HL-60 (cell line): Measurements from ENCODE around the gene PIK3R5.

Source experiments
- DNase-seq, 2 experiments: peaks; one replicate each; pipeline ENCODE4 v3.0.0-alpha.2; 2010 to 2020; ENCODE audit warnings: low read depth in 1 of 2, low spot score in 1 of 2
- H3K27ac ChIP-seq: fragments of 250-450 bp; sonication (Bioruptor Pico); replicated peaks from 2 replicates; pipeline ENCODE4 v1.5.1; 2020; ENCODE audit warnings: mild to moderate bottlenecking, moderate library complexity
- H3K27me3 ChIP-seq: fragments of 250-450 bp; sonication (Bioruptor Pico); 2 replicates; pipeline ENCODE4 v1.5.1; 2021; ENCODE audit warnings: mild to moderate bottlenecking, moderate library complexity; ENCODE audit not compliant: insufficient read depth, poor library complexity, severe bottlenecking
- H3K4me3 ChIP-seq: replicated peaks from 2 replicates; pipeline ENCODE4 v1.5.1; 2011; ENCODE audit warnings: mild to moderate bottlenecking, control low read depth, low read length; ENCODE audit not compliant: insufficient read depth
- GABPA ChIP-seq: IDR thresholded peaks from 2 replicates; pipeline ENCODE4 v1.6.1; 2012; ENCODE audit warnings: low read depth
- POLR2AphosphoS5 ChIP-seq: IDR thresholded peaks from 2 replicates; pipeline ENCODE4 v1.6.1; 2012; ENCODE audit warnings: low read depth
- REST ChIP-seq: IDR thresholded peaks from 2 replicates; pipeline ENCODE4 v1.6.1; 2012; ENCODE audit warnings: low read depth; ENCODE audit not compliant: insufficient replicate concordance
- SPI1 ChIP-seq: IDR thresholded peaks from 2 replicates; pipeline ENCODE4 v1.6.1; 2012; ENCODE audit warnings: low read depth, mild to moderate bottlenecking, borderline replicate concordance
- TF ChIP-seq, protein P1 (sequence below): IDR thresholded peaks from one replicate; pipeline ENCODE4 v1.5.1; 2011; ENCODE audit warnings: low read length, control low read depth, inconsistent platforms; ENCODE audit not compliant: insufficient read depth

Gene PIK3R5

GRCh38 chr17:8844229-8845218, 121.0 kb downstream of the PIK3R5 start:
- no peak overlapping the region for H3K27ac ChIP-seq
- H3K27me3 ChIP-seq, result no peaks in the 10 kb centered on the region
- no peak for DNase-seq
- H3K4me3 ChIP-seq, result no peak overlapping the region
- TF ChIP-seq REST (no peak), SPI1 (no peak), POLR2AphosphoS5 (no peak), GABPA (no peak)
- TF ChIP-seq, protein P1, sequence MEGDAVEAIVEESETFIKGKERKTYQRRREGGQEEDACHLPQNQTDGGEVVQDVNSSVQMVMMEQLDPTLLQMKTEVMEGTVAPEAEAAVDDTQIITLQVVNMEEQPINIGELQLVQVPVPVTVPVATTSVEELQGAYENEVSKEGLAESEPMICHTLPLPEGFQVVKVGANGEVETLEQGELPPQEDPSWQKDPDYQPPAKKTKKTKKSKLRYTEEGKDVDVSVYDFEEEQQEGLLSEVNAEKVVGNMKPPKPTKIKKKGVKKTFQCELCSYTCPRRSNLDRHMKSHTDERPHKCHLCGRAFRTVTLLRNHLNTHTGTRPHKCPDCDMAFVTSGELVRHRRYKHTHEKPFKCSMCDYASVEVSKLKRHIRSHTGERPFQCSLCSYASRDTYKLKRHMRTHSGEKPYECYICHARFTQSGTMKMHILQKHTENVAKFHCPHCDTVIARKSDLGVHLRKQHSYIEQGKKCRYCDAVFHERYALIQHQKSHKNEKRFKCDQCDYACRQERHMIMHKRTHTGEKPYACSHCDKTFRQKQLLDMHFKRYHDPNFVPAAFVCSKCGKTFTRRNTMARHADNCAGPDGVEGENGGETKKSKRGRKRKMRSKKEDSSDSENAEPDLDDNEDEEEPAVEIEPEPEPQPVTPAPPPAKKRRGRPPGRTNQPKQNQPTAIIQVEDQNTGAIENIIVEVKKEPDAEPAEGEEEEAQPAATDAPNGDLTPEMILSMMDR, result no peak

- H3K27ac ChIP-seq, result peak overlapping the region; percentile 62
- no peaks in the 10 kb centered on the region for H3K27me3 ChIP-seq
- no peak overlapping the region for H3K4me3 ChIP-seq
- DNase-seq, result peak in 1 of 2 experiments; percentile 18
- TF ChIP-seq REST (no peak), SPI1 (no peak), GABPA (no peak), POLR2AphosphoS5 (no peak)
- TF ChIP-seq, protein P1, result no peak
These were observed 122.2 kb downstream of the PIK3R5 start for GRCh38 chr17:8843344-8843743.

DNA sequence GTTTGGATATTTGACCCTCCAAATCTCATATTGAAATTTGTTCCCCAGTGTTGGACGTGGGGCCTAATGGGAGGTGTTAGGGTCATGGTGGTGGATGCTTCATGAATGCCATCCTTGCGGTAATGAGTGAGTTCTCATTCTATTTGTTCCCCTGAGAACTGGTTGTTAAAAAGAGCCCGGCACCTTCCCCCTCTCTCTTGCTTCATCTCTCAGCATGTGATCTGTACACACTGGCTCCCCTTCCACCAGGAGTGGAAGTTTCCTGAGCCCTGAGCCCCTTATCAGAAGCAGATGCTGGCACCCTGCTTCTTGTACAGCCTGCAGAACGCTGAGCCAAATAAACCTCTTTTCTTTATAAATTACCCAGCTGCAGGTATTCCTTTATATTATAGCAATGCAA, 123.7 kb downstream of the PIK3R5 start:
- TF ChIP-seq REST (no peak), SPI1 (no peak), GABPA (no peak), POLR2AphosphoS5 (no peak)
- TF ChIP-seq, protein P1, result no peak
- no peaks in the 10 kb centered on the region for H3K27me3 ChIP-seq
- no peak overlapping the region for H3K4me3 ChIP-seq
- peak in 1 of 2 experiments; percentile 12 for DNase-seq
- peak overlapping the region; percentile 62 for H3K27ac ChIP-seq
